NCI-H2029 (cell line): ENCODE results near the gene PTPN4.
A peak's percentile ranks its signal among the peaks of the same experiment; 100 is the strongest.

ENCODE experiments used
- DNase-seq: peaks from one replicate; lab custom pipeline; 2025; lab: John Stamatoyannopoulos, UW

PTPN4 gene

GRCh38 chr2:119809339-119810048, 49.8 kb downstream of the PTPN4 start:
- peak; percentile 40 for DNase-seq

- DNase-seq, result peak; percentile 8
Observed at GRCh38 chr2:119810049-119810630, 50.4 kb downstream of the PTPN4 start.

- DNase-seq, result no peak
Observed at GRCh38 chr2:119814216-119814615, 54.5 kb downstream of the PTPN4 start.

- no peak for DNase-seq
Observed at GRCh38 chr2:119818792-119819191, 59.1 kb downstream of the PTPN4 start.

- DNase-seq, result no peak
Observed at GRCh38 chr2:119819846-119820245, 60.1 kb downstream of the PTPN4 start.

- DNase-seq, result no peak
Observed at GRCh38 chr2:119820275-119820674, 60.6 kb downstream of the PTPN4 start.

- no peak for DNase-seq
Observed at GRCh38 chr2:119821266-119821665, 61.5 kb downstream of the PTPN4 start.

- DNase-seq, result no peak
Observed at GRCh38 chr2:119823734-119824334, 64.1 kb downstream of the PTPN4 start.

- DNase-seq, result peak; percentile 31
Observed at GRCh38 chr2:119826370-119826961, 66.7 kb downstream of the PTPN4 start.

GRCh38 chr2:119827866-119828507, 68.3 kb downstream of the PTPN4 start:
- no peak for DNase-seq

GRCh38 chr2:119836455-119837142, 76.9 kb downstream of the PTPN4 start:
- no peak for DNase-seq

- no peak for DNase-seq
Observed at GRCh38 chr2:119837350-119837749, 77.6 kb downstream of the PTPN4 start.

- DNase-seq, result no peak
Observed at GRCh38 chr2:119837759-119838158, 78.0 kb downstream of the PTPN4 start.

GRCh38 chr2:119838179-119838578, 78.5 kb downstream of the PTPN4 start:
- no peak for DNase-seq

- DNase-seq, result no peak
Observed at GRCh38 chr2:119841550-119841949, 81.8 kb downstream of the PTPN4 start.

GRCh38 chr2:119846021-119846420, 86.3 kb downstream of the PTPN4 start:
- DNase-seq, result no peak

GRCh38 chr2:119849838-119850565, 90.3 kb downstream of the PTPN4 start:
- no peak for DNase-seq

- no peak for DNase-seq
Observed at GRCh38 chr2:119852214-119852613, 92.5 kb downstream of the PTPN4 start.

- no peak for DNase-seq
Observed at GRCh38 chr2:119853777-119854399, 94.2 kb downstream of the PTPN4 start.

- DNase-seq, result no peak
Observed at GRCh38 chr2:119856469-119856901, 96.8 kb downstream of the PTPN4 start.

GRCh38 chr2:119857742-119858141, 98.0 kb downstream of the PTPN4 start:
- peak; percentile 79 for DNase-seq
